Endothelial cell of umbilical vein (primary cell): ENCODE measurements around the gene SLC22A17. TPM values are rescaled to one million over a fixed set of nuclear protein-coding genes. Genes with fewer than 3 reads are reported as not detected.

Source experiments
- BruUV-seq: library from RNA; stranded (reverse); fragments of 400-500 nt; replicated peaks from 2 replicates; lab custom pipeline; 2021; lab: Mats Ljungman, UMichigan
- CTCF ChIA-PET: fragments of 300-600, 350-600 bp; sonication (Branson Sonifier 250); formaldehyde crosslinking; loops from one replicate; lab custom pipeline; 2021; ENCODE audit warnings: antibody characterized with exemption, inconsistent platforms; lab: Charles Lee
- POLR2A ChIA-PET: fragments of 300-600, 350-600 bp; sonication (Branson Sonifier 250); formaldehyde crosslinking; loops from one replicate; lab custom pipeline; 2021; ENCODE audit warnings: antibody characterized with exemption, inconsistent platforms; lab: Charles Lee
- DNase-seq: peaks from one replicate; pipeline ENCODE4 v3.0.0-alpha.2; 2011; ENCODE audit warnings: low read depth, low spot score
- FAIRE-seq: peaks from 2 replicates; lab custom pipeline; 2011; peaks lifted over from hg19 to GRCh38; lab: Jason Lieb, UNC
- H2AFZ ChIP-seq: 2 replicates; pipeline ENCODE4 v1.6.0; 2012; ENCODE audit warnings: low read depth, low read length, control low read depth, inconsistent platforms
- H3K27ac ChIP-seq: 2 replicates; pipeline ENCODE4 v1.5.1; 2011; ENCODE audit warnings: low read depth, mild to moderate bottlenecking, control low read depth, low read length, moderate library complexity; ENCODE audit not compliant: insufficient read depth
- H3K27me3 ChIP-seq, 2 experiments: 2 replicates each; pipeline versions ENCODE4 v1.6.0 to v1.6.1; 2011; ENCODE audit warnings: low read length in 2 of 2, mixed read lengths in 1 of 2; ENCODE audit not compliant: control insufficient read depth in 2 of 2, insufficient read depth in 2 of 2
- H3K36me3 ChIP-seq, 2 experiments: 2 replicates in 1 of 2; 3 replicates in 1 of 2; pipeline ENCODE4 v1.5.1; 2011; ENCODE audit warnings: low read length in 2 of 2, mild to moderate bottlenecking in 1 of 2, moderate library complexity in 1 of 2; ENCODE audit not compliant: control insufficient read depth in 2 of 2, insufficient read depth in 2 of 2; ENCODE audit errors: extremely low read depth in 1 of 2
- H3K4me1 ChIP-seq: 3 replicates; pipeline ENCODE4 v1.5.1; 2011; ENCODE audit warnings: mild to moderate bottlenecking, low read length; ENCODE audit not compliant: control insufficient read depth, insufficient read depth; ENCODE audit errors: extremely low read depth
- H3K4me2 ChIP-seq: 2 replicates; pipeline ENCODE4 v1.6.1; 2011; ENCODE audit warnings: low read length, control low read depth, mixed read lengths; ENCODE audit not compliant: insufficient read depth
- H3K4me3 ChIP-seq, 3 experiments: fragments of 200-600 bp in 1 of 3; sonication (generic), shearing (Covaris generic) in 1 of 3; replicated peaks in 1 of 3; 2 replicates each; pipeline ENCODE4 v1.5.1; 2011 to 2016; ENCODE audit warnings: control low read depth in 3 of 3, low read length in 3 of 3, mild to moderate bottlenecking in 2 of 3, inconsistent platforms in 1 of 3, low read depth in 1 of 3, moderate library complexity in 1 of 3; ENCODE audit not compliant: insufficient read depth in 1 of 3
- H3K79me2 ChIP-seq: 2 replicates; pipeline ENCODE4 v1.6.0; 2012; ENCODE audit warnings: low read length, inconsistent platforms; ENCODE audit not compliant: control insufficient read depth, insufficient read depth
- H3K9ac ChIP-seq: replicated peaks from 2 replicates; pipeline ENCODE3; 2011; ENCODE audit warnings: low read length, control low read depth; ENCODE audit not compliant: insufficient read depth; ENCODE audit errors: extremely low read depth
- H3K9me1 ChIP-seq: replicated peaks from 3 replicates; pipeline ENCODE4 v1.6.0; 2011; ENCODE audit warnings: mild to moderate bottlenecking, low read length; ENCODE audit not compliant: control insufficient read depth, insufficient read depth; ENCODE audit errors: extremely low read depth
- H3K9me3 ChIP-seq: replicated peaks from 2 replicates; pipeline ENCODE4 v1.5.1; 2012; ENCODE audit warnings: low read length, inconsistent platforms; ENCODE audit not compliant: control insufficient read depth, insufficient read depth
- H4K20me1 ChIP-seq: replicated peaks from 2 replicates; pipeline ENCODE3; 2011; ENCODE audit warnings: mild to moderate bottlenecking, low read length; ENCODE audit not compliant: control insufficient read depth, insufficient read depth; ENCODE audit errors: extremely low read depth
- CTCF ChIP-seq, 2 donors: IDR thresholded peaks; 1 replicate in 1 of 2; 2 replicates in 1 of 2; pipeline ENCODE4 v1.5.1; 2011; ENCODE audit warnings: low read length in 2 of 2, mild to moderate bottlenecking in 2 of 2, moderate library complexity in 2 of 2, control low read depth in 1 of 2, inconsistent platforms in 1 of 2, low read depth in 1 of 2; ENCODE audit not compliant: insufficient read depth in 1 of 2; ENCODE audit errors: extremely low read depth in 1 of 2
- EZH2 ChIP-seq: IDR thresholded peaks from 2 replicates; pipeline ENCODE4 v1.6.1; 2012; ENCODE audit warnings: borderline replicate concordance, low read depth, mild to moderate bottlenecking, moderate library complexity, low read length, inconsistent platforms; ENCODE audit not compliant: severe bottlenecking
- GATA2 ChIP-seq: IDR thresholded peaks from 2 replicates; pipeline ENCODE4 v1.7.0; 2011; ENCODE audit warnings: low read depth, mild to moderate bottlenecking, moderate library complexity, mixed read lengths, low read length; ENCODE audit not compliant: insufficient read length, insufficient read depth
- JUN ChIP-seq: IDR thresholded peaks from 2 replicates; pipeline ENCODE4 v1.6.1; 2011; ENCODE audit warnings: borderline replicate concordance, low read depth; ENCODE audit not compliant: insufficient read length, insufficient read depth
- MAX ChIP-seq: IDR thresholded peaks from 2 replicates; pipeline ENCODE4 v1.6.1; 2011; ENCODE audit not compliant: insufficient read depth, insufficient read length
- dilution Hi-C: fragments of 300-500 bp; cut with MboI; formaldehyde crosslinking; loops from one replicate; pipeline ENCODE4 v1.15.0; 2019; ENCODE audit warnings: low sequenced_read_pairs; ENCODE audit not compliant: extremely low pct_ligation_motif_present
- intact Hi-C: fragments of 100-400 bp; cut with micrococcal nuclease; formaldehyde crosslinking; loops from one replicate; pipeline ENCODE4 v1.10.0; 2022
- polyA plus RNA-seq, 4 experiments: library from polyadenylated mRNA; depleted of rRNA in 3 of 4; stranded (reverse) in 3 of 4; unstranded in 1 of 4; fragments of >200 nt; gene quantifications; 2 replicates each; pipeline versions ENCODE4 v1.2.1 to v1.2.3, GENCODE V29; 2011 to 2012; ENCODE audit warnings: missing spikeins in 1 of 4
- total RNA-seq: library from RNA; stranded (reverse); gene quantifications from 2 replicates; pipeline ENCODE4 v1.2.3, GENCODE V29; 2021

The SLC22A17 gene
- total and polyA plus RNA-seq, 2 donors (not counting 3 experiments of a cell fraction or from before 2014, with no cell fraction given): 2.9 to 4.6 TPM

GRCh38 chr14:23380976-23381375 lies 28.3 kb upstream of the SLC22A17 start:
- BruUV-seq: no TSS peak
- intact Hi-C loops: loop anchor here (1.0 kb wide), 3 partner anchors 53 to 261 kb away; no protein-coding TSS in a partner anchor
- dilution Hi-C loops: no loop called here
- H3K79me2 ChIP-seq: no peaks in the 10 kb centered on the region
- H3K4me3 ChIP-seq: no peak overlapping the region
- no peak overlapping the region for H3K9ac ChIP-seq
- H3K36me3 ChIP-seq: no peaks in the 10 kb centered on the region
- H3K9me3 ChIP-seq: no peaks in the 10 kb centered on the region
- H4K20me1 ChIP-seq: no peaks in the 10 kb centered on the region
- H3K27me3 ChIP-seq: no peaks in the 10 kb centered on the region
- H3K4me1 ChIP-seq: no peaks in the 10 kb centered on the region
- H3K27ac ChIP-seq: no peak overlapping the region
- ChIA-PET CTCF (interaction anchor here (0.7 to 4.7 kb wide), 19 partner anchors 12 to 312 kb away, joined by 3 to 55 read pairs (median 7); partner anchors contain the start of genes PABPN1 and SLC22A17), POLR2A (no interaction called here)
- FAIRE-seq (no peak), DNase-seq (no peak)
- no peak for TF ChIP-seq JUN
- TF ChIP-seq GATA2: no peak
- TF ChIP-seq CTCF (IDR thresholded peaks at IDR 0.05; ENCODE audit: extremely low read depth in 1 of 2, insufficient read depth in 1 of 2, low read depth in 1 of 2, low read length in 2 of 2): no peak
- TF ChIP-seq EZH2: no peak
- TF ChIP-seq MAX: no peak
- no peaks in the 10 kb centered on the region for H3K9me1 ChIP-seq
- no peak overlapping the region for H2AFZ ChIP-seq
- H3K4me2 ChIP-seq: no peak overlapping the region
